Activated CD4-positive, alpha-beta T cell treated with anti-CD3 and anti-CD28 coated beads, Interleukin-2, amount 50 U/mL, for 16 hours (primary cell): ENCODE measurements around the gene CCR1.
"Not testable (repeated sequence)": the region's sequence is repeated elsewhere in the genome, so short reads cannot be mapped to it uniquely, and the experiment has no call there.

Experiments
- DNase-seq: peaks from one replicate; pipeline ENCODE4 v3.0.0-alpha.2; 2020

CCR1 gene

DNA sequence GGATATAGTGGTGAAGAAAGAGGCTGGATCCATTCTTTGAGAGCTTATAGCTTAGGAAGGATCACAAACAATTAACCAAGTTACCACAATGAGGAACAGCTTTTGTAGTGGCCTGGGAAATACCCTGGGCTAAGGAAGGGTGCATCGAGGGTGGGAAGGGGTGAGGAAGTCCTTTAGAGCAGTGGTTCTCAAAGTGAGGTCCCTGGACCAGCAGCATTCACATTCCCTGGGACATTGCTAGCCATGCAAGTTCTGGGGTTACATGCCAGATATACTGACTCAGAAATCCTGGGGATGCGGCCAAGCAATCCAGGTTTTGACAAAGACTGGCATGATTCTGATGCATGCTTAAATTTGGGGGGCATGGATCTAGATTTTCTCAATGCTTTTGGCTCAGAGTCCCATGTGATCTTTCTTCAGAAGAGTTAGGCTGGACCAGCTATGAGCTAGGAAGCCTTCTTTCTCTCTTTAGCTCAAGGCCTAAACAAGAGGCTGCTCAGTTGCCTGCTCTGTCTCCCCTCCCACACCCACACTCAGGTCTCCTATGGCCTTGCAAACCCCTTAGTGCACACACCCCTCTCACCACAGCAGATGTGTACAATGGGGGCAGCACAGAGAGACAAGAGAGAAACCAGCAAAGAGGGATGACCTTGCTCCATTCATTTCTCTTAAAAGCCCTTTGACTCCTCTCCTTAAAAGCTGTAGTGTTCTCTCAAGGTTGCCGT, 1.8 kb upstream of the CCR1 start:
- no peak for DNase-seq

DNA sequence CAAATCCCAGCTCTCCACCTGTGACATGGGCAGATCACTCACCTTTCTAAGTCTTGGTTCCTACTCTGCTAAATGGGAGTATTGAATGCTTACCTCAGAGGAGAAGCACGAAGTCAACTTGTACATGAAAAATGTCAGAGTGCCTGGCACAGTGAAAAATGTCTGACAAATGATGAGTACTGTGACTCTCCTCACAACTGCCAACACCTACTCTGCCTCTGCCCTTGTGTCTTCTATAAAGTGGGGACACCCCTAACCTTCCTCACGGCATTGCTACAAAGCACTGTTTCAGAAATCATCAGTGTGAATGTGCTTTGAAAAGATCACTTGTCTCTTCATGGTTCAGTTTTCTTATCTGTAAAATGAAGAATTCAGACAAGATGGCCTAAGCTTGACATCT, 940 bp upstream of the CCR1 start:
- DNase-seq: no peak

GRCh38 chr3:46207514-46207913, 599 bp downstream of the CCR1 start:
- DNase-seq: not testable (repeated sequence)

- no peak for DNase-seq
Observed at GRCh38 chr3:46206282-46207015, 1.7 kb downstream of the CCR1 start.

- no peak for DNase-seq
Observed at GRCh38 chr3:46205286-46205960, 2.7 kb downstream of the CCR1 start.

GRCh38 chr3:46203681-46204080, 4.4 kb downstream of the CCR1 start:
- no peak for DNase-seq

DNA sequence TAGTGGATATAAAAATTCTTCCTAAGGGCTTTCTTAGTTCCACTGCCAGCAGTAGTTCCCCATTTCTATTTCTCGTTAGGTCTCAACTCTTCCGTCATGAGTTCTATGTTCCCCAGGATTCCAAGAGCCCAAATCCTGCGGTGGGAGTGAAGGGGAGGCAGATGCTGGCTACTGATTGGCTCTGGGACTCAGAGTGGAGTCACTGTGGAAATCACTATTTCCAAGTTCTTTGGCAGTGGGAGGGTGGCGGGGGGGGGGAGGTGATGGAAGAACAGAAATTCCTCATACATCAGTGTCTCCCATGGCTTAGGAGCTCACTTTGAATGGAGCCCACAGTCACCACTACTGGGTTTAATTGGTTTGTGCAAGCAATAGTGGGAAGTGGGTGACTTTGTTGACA, 5.6 kb downstream of the CCR1 start:
- no peak for DNase-seq

DNA sequence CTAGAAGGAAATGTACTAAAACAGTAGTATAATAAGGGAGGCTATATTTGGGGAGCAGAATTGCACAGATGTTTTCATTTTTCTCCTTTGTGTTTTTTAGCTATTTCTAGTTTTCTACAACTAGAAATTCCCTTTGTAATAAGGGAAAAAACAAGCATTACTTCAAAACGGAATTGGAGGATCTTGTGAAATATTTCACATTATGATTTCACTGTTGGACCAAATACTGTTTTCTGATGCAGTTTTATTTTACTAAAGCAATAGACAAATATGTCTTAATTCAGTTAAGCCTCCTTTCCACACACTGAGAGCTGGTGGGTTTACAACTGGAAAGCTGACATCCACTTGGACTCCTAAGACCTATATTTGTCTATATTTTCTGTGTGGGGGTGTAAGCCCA, 7.3 kb downstream of the CCR1 start:
- no peak for DNase-seq

- no peak for DNase-seq
Observed at GRCh38 chr3:46200211-46200610, 7.9 kb downstream of the CCR1 start.

- DNase-seq: no peak
Observed at GRCh38 chr3:46196261-46196957, 11.7 kb downstream of the CCR1 start.

GRCh38 chr3:46194868-46195553, 13.1 kb downstream of the CCR1 start:
- no peak for DNase-seq

DNA sequence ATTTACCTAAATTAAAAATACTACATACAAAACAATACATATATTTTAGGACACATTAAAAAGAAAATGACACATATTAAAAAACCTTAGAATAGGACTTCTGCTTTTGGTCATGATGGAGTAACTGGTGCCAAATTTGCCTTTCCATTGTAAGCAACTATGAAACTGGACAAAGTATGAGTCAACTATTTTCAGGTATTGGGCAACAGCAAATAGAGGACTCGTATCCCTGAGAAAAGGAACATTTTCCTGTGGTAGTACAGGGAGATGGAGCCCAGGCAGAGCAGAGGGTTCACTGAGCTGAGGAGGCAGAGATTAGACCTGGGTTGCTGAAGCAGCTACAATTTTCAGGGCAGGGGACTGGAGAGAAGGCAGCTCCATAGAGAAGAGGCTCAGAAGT, 14.7 kb downstream of the CCR1 start:
- no peak for DNase-seq

DNA sequence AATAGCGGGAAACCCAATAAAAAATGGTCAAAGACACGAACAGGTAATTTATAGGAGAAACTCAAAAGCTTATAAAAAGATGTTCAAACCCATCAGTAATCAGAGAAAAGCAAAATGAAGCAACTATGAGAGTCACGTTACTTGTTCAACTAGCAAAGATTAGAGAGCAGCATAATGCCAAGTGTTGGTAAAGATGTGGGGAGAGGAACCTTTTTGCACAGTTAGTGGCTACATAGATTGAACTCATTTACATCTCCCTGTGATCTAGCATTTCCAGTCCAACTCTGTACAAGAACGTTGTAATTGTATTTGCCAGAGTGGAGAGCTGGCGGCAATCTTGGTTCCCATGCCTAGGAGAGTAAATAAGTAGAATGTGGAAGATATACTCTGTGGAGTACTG, 15.2 kb downstream of the CCR1 start:
- DNase-seq: no peak

DNA sequence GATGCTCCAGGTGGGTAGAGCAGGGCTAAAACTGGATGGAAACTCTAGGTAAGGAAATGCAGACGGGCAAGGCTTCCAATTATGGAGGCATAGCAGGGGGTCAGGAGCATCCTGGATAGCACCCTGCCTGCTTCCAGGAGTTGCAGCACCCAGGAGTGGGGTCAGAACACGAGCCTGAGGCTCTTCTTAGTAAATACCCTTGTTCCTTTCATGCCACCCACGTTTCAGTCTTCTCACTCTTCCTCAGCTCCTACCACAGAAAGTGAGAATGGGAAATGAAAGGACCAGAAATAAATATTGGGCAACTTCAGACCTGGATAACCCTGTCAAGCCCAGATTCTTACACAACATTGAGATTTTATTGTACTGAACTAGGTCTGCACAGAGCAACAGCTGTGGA, 16.4 kb downstream of the CCR1 start:
- DNase-seq: no peak

DNA sequence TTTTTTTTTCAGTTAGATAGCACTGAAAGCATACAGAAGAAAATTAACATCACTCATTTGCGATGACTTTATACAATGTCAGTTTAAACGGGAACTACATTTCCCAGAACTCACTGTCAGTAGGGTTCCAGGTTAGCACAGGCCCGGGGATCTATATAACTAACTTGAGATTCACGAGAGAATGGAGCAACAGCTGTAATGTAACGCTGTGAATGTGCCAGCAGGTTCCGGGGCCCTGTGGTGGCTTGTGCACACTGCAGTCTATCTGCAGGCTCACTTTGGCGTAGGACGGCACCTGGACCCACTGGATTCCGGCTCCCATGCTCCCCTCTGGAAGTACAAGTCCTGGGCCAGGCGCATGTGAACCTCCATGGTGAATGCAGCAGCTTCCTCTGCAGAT, 19.4 kb downstream of the CCR1 start:
- DNase-seq: no peak

- DNase-seq: peak; percentile 8
Observed at GRCh38 chr3:46187876-46188275, 20.2 kb downstream of the CCR1 start.

DNA sequence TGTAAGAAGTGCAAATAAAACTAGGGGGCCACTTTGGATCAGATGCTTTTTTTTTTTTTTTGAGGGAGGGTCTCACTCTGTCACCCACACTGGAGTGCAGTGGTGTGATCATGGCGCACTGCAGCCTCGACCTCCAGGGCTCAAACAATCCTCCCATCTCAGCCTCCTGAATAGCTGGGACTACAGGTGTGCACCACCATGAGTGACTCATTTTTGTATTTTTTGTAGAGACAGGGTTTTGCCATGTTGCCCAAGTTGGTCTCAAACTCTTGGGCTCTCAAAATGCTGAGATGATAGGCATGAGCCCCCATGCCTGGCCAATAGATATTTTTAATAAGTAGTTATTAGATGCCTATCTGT, 20.8 kb downstream of the CCR1 start:
- DNase-seq: no peak

DNA sequence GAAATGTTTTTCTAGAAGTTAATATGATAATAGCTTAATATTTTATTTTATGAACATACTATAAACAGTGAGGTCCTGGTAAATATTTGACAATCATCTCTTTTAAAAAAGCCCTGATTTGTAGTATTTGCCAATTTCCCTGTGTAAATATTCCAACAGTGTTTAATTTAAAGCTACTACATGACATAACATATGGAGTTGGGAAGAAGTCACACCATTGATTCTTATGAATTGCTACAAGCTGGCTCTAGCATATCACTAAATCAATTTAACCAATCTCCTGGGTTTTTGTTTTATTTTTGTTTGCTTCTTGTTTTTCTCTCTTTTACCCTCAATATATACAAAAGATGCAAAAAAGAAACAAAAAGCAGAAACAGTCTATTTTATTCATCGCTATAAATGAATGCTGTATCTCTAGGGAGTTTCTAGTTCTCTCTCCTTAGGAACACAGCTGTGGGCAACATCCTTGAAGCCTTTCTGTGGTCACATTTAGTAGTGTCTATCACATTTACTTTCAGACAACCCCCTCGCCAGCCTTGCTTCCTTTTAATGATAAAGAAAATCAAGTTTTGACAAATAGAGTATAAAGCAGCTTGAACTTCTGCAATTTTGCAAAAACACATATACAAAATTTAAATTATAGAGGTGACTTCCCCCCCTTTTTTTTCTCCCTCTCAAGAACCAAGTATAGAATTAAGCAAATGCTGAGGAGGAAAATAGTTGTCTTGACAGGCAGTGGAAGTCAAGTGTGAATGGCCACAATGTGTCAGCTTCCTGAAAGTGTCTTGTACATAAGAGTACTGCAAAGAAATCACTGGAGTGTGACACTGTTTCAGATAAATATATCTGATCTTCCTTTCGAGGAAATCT, 21.4 kb downstream of the CCR1 start:
- peak; percentile 40 for DNase-seq

DNA sequence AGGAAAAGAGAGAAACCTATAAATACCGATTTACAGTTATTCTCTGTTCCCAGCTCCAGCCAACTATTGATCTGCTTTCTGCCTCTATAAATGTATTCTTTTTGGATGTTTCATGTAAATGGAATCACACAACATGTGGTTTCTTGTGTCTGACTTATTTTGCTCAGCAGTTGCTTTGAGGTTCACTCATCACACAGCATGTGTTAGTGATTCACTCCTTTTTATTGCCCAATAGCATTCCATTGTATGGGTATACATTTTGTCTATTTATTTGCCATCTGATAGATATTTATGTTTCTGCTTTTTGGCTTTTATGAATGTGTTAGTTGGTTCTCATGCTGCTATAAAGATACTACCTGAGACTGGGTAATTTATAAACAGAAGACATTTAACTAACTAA, 23.6 kb downstream of the CCR1 start:
- DNase-seq: peak; percentile 21

- no peak for DNase-seq
Observed at GRCh38 chr3:46183330-46183729, 24.8 kb downstream of the CCR1 start.

DNA sequence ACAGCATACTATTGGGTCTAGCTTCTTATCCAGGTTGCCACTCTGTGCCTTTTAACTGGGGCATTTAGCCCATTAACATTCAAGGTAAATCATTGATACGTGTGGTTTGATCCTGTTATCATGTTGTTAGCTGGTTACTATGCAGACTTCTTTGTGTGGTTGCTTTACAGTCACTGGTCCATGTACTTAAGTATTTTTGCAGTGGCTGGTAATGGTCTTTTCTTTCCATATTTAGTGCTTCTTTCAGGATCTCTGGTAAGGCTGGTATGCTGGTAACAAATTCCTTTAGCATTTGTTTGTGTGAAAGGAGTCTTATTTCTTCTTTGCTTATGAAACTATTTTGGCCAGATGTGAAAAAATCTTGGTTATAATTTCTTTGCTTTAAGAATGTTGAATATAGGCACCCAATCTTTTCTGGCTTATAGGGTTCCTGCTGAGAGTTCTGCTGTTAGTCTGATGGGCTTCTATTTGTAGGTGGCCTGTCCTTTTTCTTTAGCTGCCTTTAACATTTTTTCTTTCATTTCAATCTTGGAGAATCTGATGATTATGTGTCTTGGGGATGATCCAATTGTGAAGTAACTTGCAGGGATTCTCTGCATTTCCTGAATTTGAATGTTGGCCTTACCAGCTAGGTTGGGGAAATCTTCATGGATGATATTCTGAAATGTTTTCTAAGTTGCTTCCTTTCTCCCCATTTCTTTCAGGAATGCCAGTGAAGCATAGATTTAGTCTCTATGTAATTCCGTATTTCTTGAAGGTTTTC, 39.3 kb downstream of the CCR1 start:
- DNase-seq: no peak
